ENCODE measurements around the gene NCKAP5.

The NCKAP5 gene

GRCh38 chr2:132669908-132670495 is 898.3 kb downstream of the NCKAP5 start, which contains the start of gene LYPD1:
Gene LYPD1 (minus strand): TSS chr2:132670205. CDS start chr2:132669932, 273 bp downstream.
- peak; percentile 71 for DNase-seq

DNA sequence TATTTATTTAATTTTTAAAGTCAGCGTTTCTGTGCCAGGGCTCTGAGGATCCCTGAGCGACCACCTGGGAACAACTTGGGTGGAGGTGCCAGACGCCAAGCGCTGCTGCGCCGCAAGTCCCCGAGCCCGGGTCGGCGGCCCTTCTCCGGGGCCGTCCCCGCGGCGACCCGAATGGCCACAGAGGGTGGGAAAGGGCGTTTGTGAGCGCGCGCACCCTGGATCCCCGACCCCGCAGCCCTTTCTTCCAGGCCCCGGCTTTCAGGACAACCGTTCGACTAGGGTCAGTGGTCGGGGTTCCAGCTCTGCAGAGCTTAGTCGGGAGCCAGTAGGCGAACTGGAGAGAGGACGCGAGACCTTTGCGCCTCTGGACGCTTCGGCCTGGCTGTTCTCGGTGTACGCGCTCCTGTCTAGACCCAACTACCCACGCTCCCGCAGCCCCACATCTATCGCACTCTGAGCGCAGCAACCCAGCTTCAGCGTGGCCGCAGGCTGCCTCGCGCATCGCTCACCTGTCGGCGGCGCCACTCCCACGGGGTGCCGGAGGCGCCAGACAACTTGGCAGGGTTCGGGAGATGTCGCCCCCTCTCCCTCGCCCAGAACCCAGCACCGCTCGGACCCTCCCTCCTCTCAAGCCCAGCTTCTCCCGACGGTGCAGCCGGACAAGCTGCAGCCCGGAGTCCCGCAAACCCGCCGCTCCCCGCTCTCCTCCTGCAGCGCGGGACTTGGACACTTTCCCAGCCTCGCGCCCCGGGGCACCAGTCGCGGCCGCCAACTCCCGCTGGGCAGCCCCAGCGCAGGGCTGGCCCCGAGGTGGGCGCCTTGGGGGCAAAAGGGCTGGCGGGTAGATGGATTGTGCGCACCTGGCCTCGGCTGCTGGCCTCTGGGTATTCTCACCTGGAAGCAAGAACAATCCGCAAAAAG is 899.0 kb downstream of the NCKAP5 start:
- DNase-seq: peak; percentile 71

DNA sequence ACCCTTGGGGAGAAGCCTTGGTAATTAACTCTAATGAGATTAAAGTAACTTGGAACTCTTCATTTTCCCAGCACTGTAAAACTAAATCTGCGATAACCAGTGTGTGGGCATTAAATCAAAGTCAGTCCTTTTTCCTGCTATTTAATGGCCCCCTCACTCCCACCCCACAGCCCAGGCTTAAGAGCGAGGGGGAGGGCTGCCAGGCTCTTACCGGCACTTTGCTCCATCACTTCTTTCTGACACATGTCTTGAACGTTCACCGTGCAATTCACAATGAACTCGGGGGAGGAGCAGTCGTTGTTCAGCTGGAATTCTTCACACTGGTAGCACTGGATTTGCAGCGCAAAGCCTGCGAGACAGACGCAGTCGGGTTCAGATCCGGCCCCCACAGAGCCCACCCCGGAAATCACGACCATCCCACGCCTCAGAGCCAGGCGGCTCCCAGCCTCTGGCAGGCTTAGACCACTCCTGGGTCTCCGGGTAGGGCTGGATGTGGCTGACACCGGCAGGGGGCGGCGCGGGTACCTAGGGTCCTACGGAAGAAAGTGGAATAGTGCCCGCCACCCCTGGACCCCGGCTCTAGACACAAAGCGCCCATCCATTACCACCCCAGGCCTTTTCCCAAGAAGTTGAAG is 900.0 kb downstream of the NCKAP5 start:
- peak; percentile 85 for DNase-seq

- DNase-seq: no peak
Measured at GRCh38 chr2:132667706-132668105, 900.6 kb downstream of the NCKAP5 start.

DNA sequence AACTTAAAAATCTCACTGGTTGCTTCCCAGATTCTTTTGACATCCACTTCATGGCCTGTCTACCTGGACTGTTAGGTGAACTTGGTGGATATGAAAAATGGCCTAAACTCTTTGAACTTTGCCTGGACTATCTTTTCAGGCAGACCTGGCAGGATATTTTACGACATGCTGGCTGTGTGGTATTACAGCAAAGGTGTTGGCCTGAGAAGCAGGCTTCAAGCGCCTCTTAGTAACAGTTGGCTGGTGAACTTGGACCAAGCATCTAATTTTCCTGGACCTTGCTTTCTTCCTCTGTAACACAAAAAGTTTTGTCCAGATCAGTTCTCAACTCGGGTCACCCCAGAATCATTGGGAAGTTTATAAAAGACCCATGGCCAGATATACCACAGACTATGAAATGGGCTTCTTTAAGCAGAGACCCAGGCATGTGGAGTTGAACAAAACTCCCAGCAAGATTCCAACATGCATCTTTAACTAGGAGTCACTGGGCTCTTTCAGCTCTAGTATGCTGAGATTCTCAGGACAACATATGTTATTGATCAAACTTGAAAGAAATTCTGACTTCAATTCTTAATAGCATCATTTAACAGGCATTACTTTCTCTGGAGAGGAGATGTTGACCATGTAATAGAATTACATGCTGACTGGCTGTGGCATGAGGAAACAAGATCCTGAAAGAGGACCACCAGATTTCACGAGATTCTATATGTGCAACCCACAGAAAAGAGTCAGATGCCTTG is 902.7 kb downstream of the NCKAP5 start:
- no peak for DNase-seq

DNA sequence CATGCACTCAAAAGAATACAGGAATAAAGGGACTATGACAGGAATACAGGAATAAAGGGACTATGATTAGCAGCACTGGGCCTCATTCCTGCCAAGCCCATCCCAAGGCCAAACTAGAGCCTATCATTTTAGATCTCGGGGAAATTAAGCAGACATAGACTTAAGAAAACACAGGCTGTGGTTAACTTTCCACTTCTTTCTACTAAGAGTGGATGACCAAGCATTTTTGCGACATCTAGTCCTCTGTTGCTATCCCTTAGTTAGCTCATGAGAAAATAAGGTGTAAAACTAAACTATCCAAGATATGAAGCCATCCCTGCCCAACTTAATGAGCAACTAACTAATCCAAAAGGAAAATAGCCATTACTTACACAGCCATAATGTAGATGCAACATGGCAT is 904.2 kb downstream of the NCKAP5 start:
- no peak for DNase-seq

GRCh38 chr2:132662732-132663131 is 905.5 kb downstream of the NCKAP5 start:
- DNase-seq: no peak

GRCh38 chr2:132659331-132659730 is 908.9 kb downstream of the NCKAP5 start:
- no peak for DNase-seq

DNA sequence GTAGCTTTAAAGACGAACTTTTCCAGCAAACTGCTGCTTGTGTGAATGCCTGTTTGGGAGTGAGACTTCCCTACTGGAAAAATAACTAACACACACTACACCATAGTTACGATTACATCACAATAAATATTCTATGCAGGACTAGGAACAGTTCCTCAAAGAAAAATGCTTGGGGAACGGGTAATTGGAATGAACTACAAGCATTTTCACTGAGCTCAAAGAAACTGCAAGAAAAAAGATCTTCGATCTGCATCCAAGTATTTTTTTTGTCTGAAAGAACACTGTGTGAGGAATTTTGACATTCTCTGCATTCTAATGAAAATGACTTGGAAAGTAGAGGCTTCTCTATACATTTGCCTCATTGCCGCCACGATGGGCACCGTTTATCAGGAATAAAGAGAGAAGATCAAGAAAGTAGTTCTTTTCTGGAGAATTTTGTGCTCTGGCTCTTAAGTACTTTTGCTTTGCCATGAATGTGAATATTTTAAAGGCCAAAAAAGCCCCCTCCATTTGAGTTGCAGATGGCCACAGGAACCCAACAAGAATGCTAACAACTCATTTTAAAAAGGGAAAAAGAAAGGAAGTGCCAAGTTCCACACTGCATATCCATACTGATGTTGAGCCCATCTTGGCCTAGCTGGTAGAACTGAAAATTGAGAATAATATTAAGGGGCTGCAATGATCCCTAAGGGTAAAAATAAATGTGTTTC is 911.8 kb downstream of the NCKAP5 start:
- no peak for DNase-seq

GRCh38 chr2:132654968-132655367 is 913.3 kb downstream of the NCKAP5 start:
- no peak for DNase-seq

DNA sequence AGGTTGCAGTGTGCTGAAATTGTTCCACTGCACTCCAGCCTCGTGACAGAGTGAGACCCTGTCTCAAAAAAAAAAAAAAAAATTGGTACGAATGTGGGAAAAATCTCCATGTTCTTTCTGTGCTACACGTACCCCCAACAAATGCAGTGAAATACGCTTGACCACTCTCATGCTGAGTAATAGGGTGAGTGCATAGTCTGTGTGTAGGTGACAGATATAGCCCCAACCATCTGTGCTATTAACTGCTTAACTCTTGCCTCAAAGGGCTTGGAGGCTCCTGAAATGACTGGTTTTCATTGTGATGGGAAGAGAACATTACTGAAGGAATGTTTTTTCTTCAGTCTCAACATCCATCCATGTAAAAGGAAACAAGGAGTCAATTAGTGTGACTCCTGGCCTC is 913.9 kb downstream of the NCKAP5 start:
- no peak for DNase-seq

DNA sequence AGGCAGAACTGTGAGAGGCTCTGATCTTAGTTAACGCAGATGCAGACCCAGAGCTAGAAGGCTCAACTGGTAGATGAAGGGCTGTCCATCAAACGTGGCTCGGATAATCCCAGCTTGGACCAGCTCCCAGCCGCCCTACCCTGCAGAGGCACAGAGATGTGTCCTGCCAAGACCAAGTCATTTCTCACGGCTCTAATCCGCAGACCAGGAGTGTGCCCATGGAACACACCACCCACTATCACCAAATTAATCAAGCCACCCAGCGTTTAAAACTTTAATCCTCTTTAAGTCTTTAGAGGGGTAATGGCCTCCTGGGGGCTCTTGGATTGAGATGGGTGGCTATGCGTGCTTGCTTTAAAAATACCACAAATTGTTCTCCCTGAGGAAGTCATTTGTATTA is 915.8 kb downstream of the NCKAP5 start:
- DNase-seq: no peak

DNA sequence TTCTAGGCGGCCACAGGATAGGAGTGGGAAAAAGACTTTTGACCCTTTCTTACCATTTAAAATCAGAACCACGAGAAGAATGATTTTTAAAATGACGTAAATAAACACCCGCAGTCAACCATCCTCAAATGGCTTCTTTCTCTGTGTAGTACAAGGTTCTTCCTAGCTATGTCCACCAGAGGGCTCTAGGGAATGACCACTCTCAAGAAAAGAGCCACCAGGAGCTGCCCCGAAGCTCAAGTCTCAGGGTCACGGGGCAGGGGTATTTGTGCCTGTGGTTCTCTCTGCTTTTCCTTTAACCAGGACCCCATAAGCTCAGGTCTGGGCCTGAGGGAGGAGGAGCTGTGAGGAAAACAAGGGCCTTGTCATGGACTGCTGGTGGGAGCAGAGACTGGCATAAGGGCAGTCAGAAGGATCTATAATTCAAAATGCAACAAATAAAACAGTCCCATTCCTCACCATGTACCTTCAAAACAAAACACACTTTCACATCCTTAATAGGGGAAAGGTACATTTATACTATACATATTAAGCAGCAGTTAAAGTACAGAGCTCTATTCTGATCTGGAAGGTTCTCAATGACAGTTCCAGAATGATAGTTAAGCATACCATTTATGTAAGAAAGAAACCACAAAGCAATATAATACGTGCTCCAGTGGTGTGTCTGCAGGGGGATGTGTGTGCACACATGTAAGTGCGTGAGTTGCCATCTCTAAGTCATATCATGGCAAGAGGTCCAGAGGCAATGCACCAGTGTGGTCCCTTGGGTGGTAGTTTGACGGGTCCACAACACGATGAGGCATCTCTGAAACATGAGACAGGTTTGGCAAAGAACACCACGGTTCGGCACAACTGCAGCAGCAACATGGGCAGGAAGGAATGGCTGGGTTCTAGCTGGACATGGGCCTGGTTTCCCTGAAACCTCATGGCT is 916.9 kb downstream of the NCKAP5 start:
- peak; percentile 70 for DNase-seq

- DNase-seq: no peak
Measured at GRCh38 chr2:132646540-132647108, 921.6 kb downstream of the NCKAP5 start.

GRCh38 chr2:132645722-132646539 is 922.3 kb downstream of the NCKAP5 start:
- DNase-seq: no peak

- no peak for DNase-seq
Measured at GRCh38 chr2:132645176-132645575, 923.1 kb downstream of the NCKAP5 start.

GRCh38 chr2:132642415-132642814 is 925.8 kb downstream of the NCKAP5 start:
- no peak for DNase-seq

DNA sequence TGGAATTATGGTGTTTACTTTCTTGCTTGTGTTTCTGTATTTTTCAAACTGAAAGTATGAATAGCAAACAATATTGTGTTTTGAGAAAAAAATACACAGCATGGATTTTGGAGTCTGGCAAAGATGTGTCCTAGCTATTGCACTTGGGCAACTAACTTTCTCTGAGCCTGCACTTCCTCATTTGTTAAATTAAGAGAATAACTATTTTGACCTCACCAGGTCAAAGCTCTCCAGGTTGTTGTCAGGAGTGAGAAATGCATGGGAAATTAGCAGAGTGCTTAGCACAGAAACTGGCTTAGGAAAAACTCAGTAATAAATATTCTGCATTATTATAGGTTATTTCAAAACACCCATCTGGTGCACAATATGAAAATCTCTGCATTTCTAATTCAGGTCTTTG is 926.4 kb downstream of the NCKAP5 start:
- DNase-seq: no peak

DNA sequence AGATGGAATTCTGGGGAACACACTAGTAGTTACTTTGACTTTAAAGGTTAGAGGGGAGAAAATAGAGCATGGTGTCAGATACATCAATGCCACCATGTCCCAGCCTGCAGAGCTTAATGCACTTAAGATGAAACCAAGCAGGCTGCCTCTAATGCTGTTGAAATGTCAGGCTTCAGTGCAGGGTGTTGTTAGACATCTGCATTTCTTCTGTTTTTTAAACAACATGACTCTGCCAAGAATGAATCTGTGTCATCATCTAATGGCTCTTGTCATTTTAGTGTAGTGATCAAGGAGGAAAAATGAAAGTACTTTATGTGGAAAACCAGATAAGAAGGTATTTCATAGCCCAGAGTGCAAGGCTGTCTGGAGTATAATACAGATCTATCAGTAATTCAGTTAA is 928.1 kb downstream of the NCKAP5 start:
- no peak for DNase-seq
